ENCODE measurements around the gene GSTM2. TPM values are rescaled to one million over a fixed set of nuclear protein-coding genes. Genes with fewer than 3 reads are reported as not detected.
A peak's percentile ranks its signal among the peaks of the same experiment; 100 is the strongest.

GSTM2 gene
- total RNA-seq = 194 TPM

DNA sequence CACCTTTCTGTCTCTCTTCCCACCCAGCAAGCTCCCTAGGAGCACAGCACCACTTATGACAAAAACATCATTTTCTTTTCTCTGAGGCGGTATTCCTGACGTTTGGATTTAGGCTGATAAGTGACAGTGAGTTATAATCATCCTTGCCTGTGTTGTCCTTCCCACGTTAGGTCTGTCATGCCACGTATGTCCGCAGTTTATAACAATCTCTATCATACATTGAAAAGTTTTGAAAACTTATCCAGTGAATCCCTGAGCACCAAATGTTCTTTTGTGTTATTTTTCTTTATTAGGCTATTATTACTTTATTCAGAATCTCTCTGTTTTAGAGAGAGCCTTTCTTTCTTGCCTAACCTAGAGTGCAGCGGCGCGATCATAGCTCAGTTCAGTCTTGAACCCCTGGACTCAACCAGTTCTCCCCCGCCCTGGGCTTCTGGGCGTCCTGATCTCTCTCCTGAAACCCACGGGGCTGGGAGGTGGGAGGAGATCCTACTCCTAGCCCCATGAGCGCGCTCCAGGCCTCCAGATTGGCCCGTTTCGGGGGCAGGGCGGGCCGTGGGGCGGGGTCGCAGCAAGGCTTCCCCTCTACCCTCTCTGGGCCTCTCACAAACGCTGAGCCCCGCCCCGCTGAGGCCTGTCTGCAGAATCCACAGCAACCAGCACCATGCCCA lies at the start of gene GSTM2:
TSS of gene GSTM2 (plus strand) at position 606 of the 671 bp plus-strand sequence. CDS start at position 665, 59 bp downstream.
- DNase-seq (ENCODE audit: low spot score) (peak; percentile 96), ATAC-seq (peak; percentile 100)
- intact Hi-C loops (cut with DNase I) = loop anchor here (2.0 kb wide), 1 partner anchor 57 kb away; no protein-coding TSS in a partner anchor

DNA sequence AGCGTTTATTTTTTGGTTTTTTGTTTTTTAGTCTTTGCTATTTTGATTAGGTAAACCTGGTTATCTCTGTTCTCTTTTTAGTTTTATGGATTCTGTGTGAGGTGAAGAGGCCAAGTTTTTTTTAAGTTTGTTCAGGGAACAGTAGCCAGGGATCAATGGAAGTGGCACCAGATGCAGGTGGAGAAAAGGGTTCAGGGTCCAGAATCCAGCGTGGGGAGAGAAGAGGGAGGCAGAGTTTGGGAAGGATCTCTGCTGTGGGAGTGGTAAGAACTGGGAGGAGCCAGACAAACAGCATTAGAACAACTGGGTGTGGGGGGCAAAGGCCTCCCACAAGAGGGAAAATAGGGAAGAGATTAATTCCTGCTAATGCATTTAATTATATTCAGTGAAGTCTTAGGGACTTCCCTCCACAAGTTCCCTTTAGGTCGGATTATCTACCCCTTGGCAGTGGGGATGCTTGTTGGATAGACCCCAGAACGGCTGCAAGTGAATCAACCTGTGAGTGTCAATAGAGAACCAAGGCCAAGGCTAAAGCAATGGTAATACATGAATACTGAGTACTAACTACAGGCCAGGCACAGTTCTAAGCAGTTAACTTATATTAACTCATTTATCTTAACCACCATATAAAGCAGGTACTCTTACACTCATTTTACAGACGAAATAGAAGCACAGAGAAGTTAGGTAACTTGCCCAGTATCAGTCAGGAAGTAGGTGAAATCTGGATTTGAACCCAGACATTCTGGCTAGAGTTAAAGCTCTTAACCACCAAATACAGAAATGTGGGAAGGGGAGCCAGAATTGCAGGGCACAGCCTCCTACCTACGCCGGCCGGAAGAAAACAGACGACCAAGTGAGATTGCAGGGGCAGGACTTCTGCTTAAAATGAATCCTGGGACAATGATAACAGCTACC lies 48.9 kb upstream of the GSTM2 start:
- no peak for ATAC-seq
- intact Hi-C loops (cut with DNase I) = no loop called here
- no peak for DNase-seq (ENCODE audit: low spot score)

DNA sequence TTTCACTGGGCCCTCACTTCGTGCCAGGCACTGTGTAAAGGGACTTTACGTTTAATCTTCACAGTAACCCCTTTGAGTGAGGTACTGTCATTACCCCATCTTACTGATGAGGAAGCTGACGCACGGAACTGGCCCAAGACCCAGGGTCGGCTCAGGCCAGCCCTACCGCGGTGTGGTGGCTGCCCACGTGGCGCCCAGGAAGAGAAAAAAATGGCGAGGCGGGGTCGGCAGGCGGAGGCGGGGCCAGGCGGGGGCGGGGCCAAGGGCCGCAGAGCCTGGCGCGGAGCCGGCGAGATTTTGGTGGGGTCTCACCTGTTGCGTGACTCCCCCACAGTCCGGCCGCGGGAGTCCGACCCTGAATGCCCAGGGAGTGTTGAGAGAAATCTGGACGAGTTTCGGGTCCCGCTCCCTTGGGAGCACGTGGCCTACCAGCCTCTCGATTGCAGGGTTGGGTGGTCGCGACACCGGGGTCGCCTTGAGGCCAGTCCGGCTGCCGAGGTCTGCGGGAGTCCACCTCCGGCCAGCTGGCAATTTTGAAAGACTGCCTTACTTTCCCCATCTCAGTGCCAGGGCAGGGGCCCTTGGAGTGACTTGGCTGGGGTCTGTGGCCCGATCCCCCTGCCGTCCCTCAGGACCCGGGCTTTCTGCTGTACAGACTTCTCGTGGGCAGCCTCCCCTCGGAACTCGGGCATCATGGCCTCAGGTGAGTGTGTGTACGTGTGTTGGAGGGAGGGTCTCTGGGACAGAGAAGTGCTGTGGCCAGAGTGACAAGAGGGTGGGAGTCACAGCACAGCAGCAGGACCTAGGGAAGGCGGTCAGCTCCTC lies 48.1 kb upstream of the GSTM2 start, which contains the start of the genes AMPD2 and GNAT2:
TSS of gene AMPD2 (plus strand) at position 262 of the 825 bp plus-strand sequence. CDS start 1,339 bp downstream, outside the sequence.
TSS of gene GNAT2 (minus strand) at position 41 of the 825 bp plus-strand sequence. CDS start 6,746 bp downstream, outside the sequence.
- DNase-seq (ENCODE audit: low spot score) (peak; percentile 88), ATAC-seq (peak; percentile 79)
- intact Hi-C loops (cut with DNase I) = no loop called here

- intact Hi-C loops (cut with DNase I) = no loop called here
- DNase-seq (ENCODE audit: low spot score) = no peak
These were observed 47.5 kb upstream of the GSTM2 start for GRCh38 chr1:109620401-109620791.

GRCh38 chr1:109620841-109621286 lies 47.0 kb upstream of the GSTM2 start:
- DNase-seq (ENCODE audit: low spot score) (peak; percentile 96), ATAC-seq (peak; percentile 90)
- intact Hi-C loops (cut with DNase I) = no loop called here

More at GRCh38 chr1:109620401-109620791, 47.5 kb upstream of the GSTM2 start:
- peak; percentile 52 for ATAC-seq

DNA sequence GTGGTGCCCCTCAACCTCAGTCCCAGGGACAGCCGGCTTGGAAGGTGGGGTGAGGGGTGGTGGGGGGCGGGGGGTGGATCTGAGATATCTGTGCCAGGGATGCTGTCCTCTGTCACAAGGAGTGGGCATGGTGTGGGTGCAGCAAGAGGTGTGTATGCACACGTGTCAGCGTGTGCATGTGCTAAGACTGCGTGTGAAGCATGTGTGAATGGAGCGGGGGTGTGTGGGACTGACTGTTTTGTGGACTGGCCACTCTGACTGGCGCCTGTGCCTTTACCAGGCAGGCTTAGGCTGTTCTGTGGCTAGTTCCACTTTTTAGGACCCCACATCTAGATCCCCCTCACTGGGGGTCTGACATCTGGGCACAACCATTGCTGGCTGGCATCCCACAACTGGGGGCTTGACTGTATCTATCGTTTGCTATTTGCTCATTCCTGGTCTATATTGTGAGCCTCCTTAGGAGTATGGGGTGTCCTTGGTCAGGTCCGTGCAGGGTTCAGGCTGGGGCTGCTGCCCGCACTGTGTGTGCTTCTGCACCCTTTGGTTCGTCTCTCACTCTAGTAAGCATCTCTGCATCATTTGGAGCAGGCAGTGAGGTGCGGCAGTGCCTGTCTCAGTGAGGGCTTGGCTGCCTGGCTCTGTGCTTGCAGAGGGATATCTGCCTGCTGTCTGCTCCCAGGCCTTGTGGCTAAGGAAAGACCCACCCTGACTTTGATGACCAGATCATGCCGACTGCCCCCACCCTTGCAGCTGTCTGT lies 46.3 kb upstream of the GSTM2 start:
- DNase-seq (ENCODE audit: low spot score) = no peak
- ATAC-seq = no peak
- intact Hi-C loops (cut with DNase I) = no loop called here

- no peak for ATAC-seq
- intact Hi-C loops (cut with DNase I) = no loop called here
- DNase-seq (ENCODE audit: low spot score) = no peak
These were observed 45.5 kb upstream of the GSTM2 start for GRCh38 chr1:109622137-109622892.

- DNase-seq (ENCODE audit: low spot score) = no peak
- intact Hi-C loops (cut with DNase I) = no loop called here
- no peak for ATAC-seq
These were observed 45.0 kb upstream of the GSTM2 start for GRCh38 chr1:109622895-109623294.

GRCh38 chr1:109623601-109624161 lies 44.2 kb upstream of the GSTM2 start:
- intact Hi-C loops (cut with DNase I) = no loop called here
- ATAC-seq (no peak), DNase-seq (ENCODE audit: low spot score) (no peak)

- intact Hi-C loops (cut with DNase I) = no loop called here
- ATAC-seq (no peak), DNase-seq (ENCODE audit: low spot score) (no peak)
These were observed 43.5 kb upstream of the GSTM2 start for GRCh38 chr1:109624201-109625010.

DNA sequence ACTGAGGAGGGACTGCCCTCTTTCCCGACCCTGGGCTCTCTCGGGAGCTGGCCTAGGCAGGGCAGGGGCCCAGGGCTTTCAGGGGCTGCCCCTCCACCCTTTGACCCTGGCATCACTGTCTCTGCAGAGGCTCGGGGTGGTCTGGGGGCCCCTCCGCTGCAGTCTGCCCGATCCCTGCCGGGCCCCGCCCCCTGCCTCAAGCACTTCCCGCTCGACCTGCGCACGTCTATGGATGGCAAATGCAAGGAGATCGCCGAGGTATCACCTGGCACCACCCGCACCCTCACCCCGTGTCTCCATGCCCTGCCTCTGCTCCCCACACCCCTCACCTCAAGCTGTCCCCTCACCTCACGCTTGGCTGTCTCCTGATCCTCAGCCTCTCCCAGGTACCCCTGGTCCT lies 42.7 kb upstream of the GSTM2 start:
- intact Hi-C loops (cut with DNase I) = no loop called here
- no peak for ATAC-seq
- no peak for DNase-seq (ENCODE audit: low spot score)

DNA sequence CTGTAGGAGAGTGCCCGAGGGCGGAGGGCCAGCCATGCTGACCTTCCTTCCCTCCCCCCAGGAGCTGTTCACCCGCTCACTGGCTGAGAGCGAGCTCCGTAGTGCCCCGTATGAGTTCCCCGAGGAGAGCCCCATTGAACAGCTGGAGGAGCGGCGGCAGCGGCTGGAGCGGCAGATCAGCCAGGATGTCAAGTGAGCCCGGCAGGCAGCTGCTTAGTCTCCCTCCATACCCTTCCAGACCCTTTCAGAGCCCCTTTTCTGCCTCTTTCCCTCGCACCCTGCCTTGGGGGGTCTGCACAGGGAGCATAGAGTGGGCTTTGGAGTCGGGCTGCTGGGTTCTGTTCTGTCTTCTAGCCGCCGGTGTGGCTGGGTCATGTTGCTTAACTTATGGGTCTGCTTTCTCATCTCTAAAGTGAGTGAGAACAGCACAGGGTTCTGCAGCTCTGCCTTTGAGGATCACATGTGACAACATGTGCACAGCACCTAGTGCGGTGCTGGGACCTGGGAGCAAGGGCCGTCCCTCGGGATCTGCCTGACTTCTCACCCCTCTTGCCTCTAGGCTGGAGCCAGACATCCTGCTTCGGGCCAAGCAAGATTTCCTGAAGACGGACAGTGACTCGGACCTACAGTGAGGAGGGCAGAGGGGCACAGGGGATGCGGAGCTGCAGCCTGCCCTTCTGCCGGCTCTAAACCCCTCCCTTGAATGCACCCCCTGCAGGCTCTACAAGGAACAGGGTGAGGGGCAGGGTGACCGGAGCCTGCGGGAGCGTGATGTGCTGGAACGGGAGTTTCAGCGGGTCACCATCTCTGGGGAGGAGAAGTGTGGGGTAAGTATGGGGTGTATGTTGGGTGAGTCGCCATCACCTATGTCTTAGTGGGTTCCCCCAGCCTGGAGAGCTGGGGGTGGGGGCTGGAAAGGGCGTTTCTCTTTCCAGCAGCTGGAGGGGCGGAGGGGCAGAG lies 42.0 kb upstream of the GSTM2 start:
- intact Hi-C loops (cut with DNase I) = no loop called here
- ATAC-seq (no peak), DNase-seq (ENCODE audit: low spot score) (no peak)

DNA sequence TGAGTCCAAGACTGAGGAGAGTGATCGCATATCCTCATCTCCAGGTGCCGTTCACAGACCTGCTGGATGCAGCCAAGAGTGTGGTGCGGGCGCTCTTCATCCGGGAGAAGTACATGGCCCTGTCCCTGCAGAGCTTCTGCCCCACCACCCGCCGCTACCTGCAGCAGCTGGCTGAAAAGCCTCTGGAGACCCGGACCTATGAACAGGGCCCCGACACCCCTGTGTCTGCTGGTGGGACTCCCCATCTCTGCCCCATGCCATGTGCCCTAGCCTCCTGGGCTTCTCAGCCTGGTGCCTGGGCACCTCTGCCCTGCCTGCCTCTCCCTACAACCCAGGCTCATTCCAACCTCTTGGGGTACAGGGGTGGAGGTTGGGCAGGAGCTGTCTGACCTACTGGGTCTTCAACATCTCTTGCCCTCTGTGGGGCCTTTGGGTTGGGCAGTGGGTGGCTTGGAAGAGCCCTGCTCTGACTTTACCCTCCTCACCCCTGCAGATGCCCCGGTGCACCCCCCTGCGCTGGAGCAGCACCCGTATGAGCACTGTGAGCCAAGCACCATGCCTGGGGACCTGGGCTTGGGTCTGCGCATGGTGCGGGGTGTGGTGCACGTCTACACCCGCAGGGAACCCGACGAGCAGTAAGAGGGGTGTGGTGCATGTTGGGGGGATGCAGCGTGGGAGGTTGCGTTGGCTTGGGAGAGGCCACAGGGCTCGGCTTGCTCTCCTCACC lies 41.0 kb upstream of the GSTM2 start:
- intact Hi-C loops (cut with DNase I) = no loop called here
- no peak for DNase-seq (ENCODE audit: low spot score)
- no peak for ATAC-seq

- ATAC-seq (no peak), DNase-seq (ENCODE audit: low spot score) (no peak)
- intact Hi-C loops (cut with DNase I) = no loop called here
These were observed 40.0 kb upstream of the GSTM2 start for GRCh38 chr1:109627692-109628399.
